Naive B cell (primary cell): ENCODE results near the gene PFKFB1. TPM values are rescaled to one million over a fixed set of nuclear protein-coding genes. Genes with fewer than 3 reads are reported as not detected.
"Not testable (repeated sequence)": the region's sequence is repeated elsewhere in the genome, so short reads cannot be mapped to it uniquely, and the experiment has no call there.

Source experiments
- ATAC-seq, 2 donors: fragments of 150-1000 bp; cut with Tn5 transposase; 2 replicates each; pipeline ENCODE4 v1.10.0; 2021; ENCODE audit warnings: low read depth in 2 of 2, mild to moderate bottlenecking in 2 of 2, moderate library complexity in 2 of 2
- DNase-seq: peaks from one replicate; pipeline ENCODE4 v3.0.0; 2022
- H3K27ac Mint-ChIP-seq, 6 donors: one replicate each; pipeline ENCODE4 v1.8.0; 2020 to 2022; ENCODE audit warnings: mild to moderate bottlenecking in 6 of 6, mixed read lengths in 6 of 6, moderate library complexity in 5 of 6, inconsistent platforms in 2 of 6
- H3K27me3 Mint-ChIP-seq, 3 donors: one replicate each; pipeline ENCODE4 v1.8.0; 2021 to 2022; ENCODE audit warnings: mixed read lengths in 3 of 3, mild to moderate bottlenecking in 1 of 3
- H3K36me3 Mint-ChIP-seq, 2 donors: one replicate each; pipeline ENCODE4 v1.8.0; 2020 to 2022; ENCODE audit warnings: mixed read lengths in 2 of 2, inconsistent platforms in 1 of 2, mild to moderate bottlenecking in 1 of 2
- H3K4me1 Mint-ChIP-seq, 3 donors: one replicate each; pipeline ENCODE4 v1.8.0; 2020 to 2022; ENCODE audit warnings: mixed read lengths in 3 of 3, inconsistent platforms in 1 of 3, mild to moderate bottlenecking in 1 of 3, moderate library complexity in 1 of 3
- H3K4me3 Mint-ChIP-seq, 8 donors: one replicate each; pipeline ENCODE4 v1.8.0; 2020 to 2022; ENCODE audit warnings: mild to moderate bottlenecking in 8 of 8, mixed read lengths in 8 of 8, moderate library complexity in 8 of 8, inconsistent platforms in 2 of 8
- H3K9me3 Mint-ChIP-seq, 7 donors: one replicate each; pipeline ENCODE4 v1.8.0; 2020 to 2022; ENCODE audit warnings: mixed read lengths in 7 of 7, mild to moderate bottlenecking in 5 of 7, inconsistent platforms in 2 of 7, moderate library complexity in 1 of 7
- polyA plus RNA-seq, 6 donors: library from polyadenylated mRNA; unstranded; fragments of 300-500 nt; fragmentation: Illumina TruSeq; gene quantifications; one replicate each; pipeline ENCODE4 v1.2.3, GENCODE V29; 2021; ENCODE audit warnings: low read depth in 6 of 6

PFKFB1 gene
- polyA plus RNA-seq, 6 donors from 2014 or later = 0.16 to 0.22 TPM; not detected in 4

GRCh38 chrX:55007656-55008055 lies 13.7 kb upstream of the PFKFB1 start:
- no peak for ATAC-seq
- no peak for DNase-seq
- Mint-ChIP-seq H3K9me3 (no peaks in the 10 kb centered on the region), H3K4me1 (peaks cover 0 to 3% (median under 1%) of the 10 kb centered on the region in 3 donors), H3K4me3 (no peak overlapping the region), H3K27ac (no peak overlapping the region), H3K27me3 (no peaks in the 10 kb centered on the region), H3K36me3 (peaks cover 0 to 14% of the 10 kb centered on the region in 2 donors)

- no peak for DNase-seq
- Mint-ChIP-seq H3K36me3 (peaks cover 0 to 14% of the 10 kb centered on the region in 2 donors), H3K9me3 (no peaks in the 10 kb centered on the region), H3K4me3 (no peak overlapping the region), H3K4me1 (peaks cover 3 to 7% (median 6%) of the 10 kb centered on the region in 3 donors), H3K27ac (peak overlapping the region in 1 of 6 donors; percentile 47), H3K27me3 (no peaks in the 10 kb centered on the region)
- ATAC-seq = no peak
These were observed 13.0 kb upstream of the PFKFB1 start for GRCh38 chrX:55006827-55007621.

GRCh38 chrX:55005256-55005655 lies 11.3 kb upstream of the PFKFB1 start:
- no peaks in the 10 kb centered on the region for H3K27me3 Mint-ChIP-seq
- H3K4me1 Mint-ChIP-seq = peaks cover 17 to 24% (median 19%) of the 10 kb centered on the region in 3 donors
- no peaks in the 10 kb centered on the region for H3K9me3 Mint-ChIP-seq
- peak overlapping the region in 1 of 8 donors; percentile 46 for H3K4me3 Mint-ChIP-seq
- H3K36me3 Mint-ChIP-seq = peaks cover 0 to 14% of the 10 kb centered on the region in 2 donors
- ATAC-seq = no peak
- peak overlapping the region in 1 of 6 donors; percentile 84 for H3K27ac Mint-ChIP-seq
- no peak for DNase-seq

GRCh38 chrX:55004231-55004630 lies 10.2 kb upstream of the PFKFB1 start:
- no peak overlapping the region for H3K4me3 Mint-ChIP-seq
- ATAC-seq (no peak), DNase-seq (no peak)
- H3K4me1 Mint-ChIP-seq = peaks cover 24 to 31% (median 30%) of the 10 kb centered on the region in 3 donors
- H3K9me3 Mint-ChIP-seq = no peaks in the 10 kb centered on the region
- H3K27me3 Mint-ChIP-seq = no peaks in the 10 kb centered on the region
- H3K36me3 Mint-ChIP-seq = peaks cover 0 to 14% of the 10 kb centered on the region in 2 donors
- no peak overlapping the region for H3K27ac Mint-ChIP-seq

GRCh38 chrX:54999717-55000598 lies 6.0 kb upstream of the PFKFB1 start, which contains the start of gene APEX2:
Gene APEX2, plus strand, starts transcription at chrX:55000363. Its CDS starts 60 bp downstream, at chrX:55000423.
- peak; percentile 85 for DNase-seq
- Mint-ChIP-seq H3K27ac (peak within 1 kb of the TSS; percentile 94 to 99 (median 98)), H3K9me3 (no peaks in the 10 kb centered on the region), H3K36me3 (no peaks in the 10 kb centered on the region), H3K4me3 (peak within 1 kb of the TSS; percentile 91 to 99 (median 96)), H3K27me3 (no peaks in the 10 kb centered on the region), H3K4me1 (peaks cover 23 to 35% (median 34%) of the 10 kb centered on the region in 3 donors)
- ATAC-seq = peak; percentile 94 to 95

GRCh38 chrX:54995621-54996020 lies 1.6 kb upstream of the PFKFB1 start:
- peaks cover 0 to 13% (median 0%) of the 10 kb centered on the region in 3 donors for H3K27me3 Mint-ChIP-seq
- H3K36me3 Mint-ChIP-seq = no peaks in the 10 kb centered on the region
- no peak overlapping the region for H3K27ac Mint-ChIP-seq
- no peak overlapping the region for H3K4me3 Mint-ChIP-seq
- no peak for ATAC-seq
- H3K4me1 Mint-ChIP-seq = peaks cover 13 to 24% (median 17%) of the 10 kb centered on the region in 3 donors
- no peak for DNase-seq
- no peaks in the 10 kb centered on the region for H3K9me3 Mint-ChIP-seq

GRCh38 chrX:54994668-54995351 lies 822 bp upstream of the PFKFB1 start:
- DNase-seq (no peak), ATAC-seq (no peak)
- Mint-ChIP-seq H3K27me3 (peaks cover 0 to 13% (median 0%) of the 10 kb centered on the region in 3 donors), H3K27ac (peak overlapping the region in 1 of 6 donors; percentile 57), H3K4me3 (no peak overlapping the region), H3K9me3 (no peaks in the 10 kb centered on the region), H3K36me3 (no peaks in the 10 kb centered on the region), H3K4me1 (peaks cover 7 to 16% (median 9%) of the 10 kb centered on the region in 3 donors)

- no peak for ATAC-seq
- H3K4me1 Mint-ChIP-seq = peaks cover 0 to 8% (median 6%) of the 10 kb centered on the region in 3 donors
- no peak overlapping the region for H3K27ac Mint-ChIP-seq
- peaks cover 0 to 13% (median 0%) of the 10 kb centered on the region in 3 donors for H3K27me3 Mint-ChIP-seq
- H3K36me3 Mint-ChIP-seq = no peaks in the 10 kb centered on the region
- no peaks in the 10 kb centered on the region for H3K9me3 Mint-ChIP-seq
- H3K4me3 Mint-ChIP-seq = peak overlapping the region in 1 of 8 donors; percentile 2
- DNase-seq = no peak
These were observed 921 bp downstream of the PFKFB1 start for GRCh38 chrX:54992911-54993622.

GRCh38 chrX:54991706-54992105 lies 2.3 kb downstream of the PFKFB1 start:
- Mint-ChIP-seq H3K4me1 (peaks cover 0 to 8% (median 6%) of the 10 kb centered on the region in 3 donors), H3K36me3 (no peaks in the 10 kb centered on the region), H3K4me3 (no peak overlapping the region), H3K9me3 (no peaks in the 10 kb centered on the region), H3K27ac (no peak overlapping the region), H3K27me3 (peaks cover 0 to 13% (median 0%) of the 10 kb centered on the region in 3 donors)
- ATAC-seq = no peak
- no peak for DNase-seq

- H3K27me3 Mint-ChIP-seq, H3K36me3 Mint-ChIP-seq, DNase-seq, H3K4me3 Mint-ChIP-seq, H3K4me1 Mint-ChIP-seq, ATAC-seq, H3K27ac Mint-ChIP-seq: not testable (repeated sequence)
- H3K9me3 Mint-ChIP-seq = peaks cover 0 to 19% (median 3%) of the 10 kb centered on the region in 7 donors
These were observed 10.7 kb downstream of the PFKFB1 start for GRCh38 chrX:54983306-54983705.

GRCh38 chrX:54980334-54980733 lies 13.7 kb downstream of the PFKFB1 start:
- no peak for ATAC-seq
- peaks cover 0 to 4% (median 2%) of the 10 kb centered on the region in 3 donors for H3K27me3 Mint-ChIP-seq
- H3K4me1 Mint-ChIP-seq = no peaks in the 10 kb centered on the region
- no peak overlapping the region for H3K4me3 Mint-ChIP-seq
- H3K27ac Mint-ChIP-seq = no peak overlapping the region
- no peak for DNase-seq
- H3K36me3 Mint-ChIP-seq = peaks cover 0 to 6% of the 10 kb centered on the region in 2 donors
- H3K9me3 Mint-ChIP-seq = peaks cover 0 to 19% (median 4%) of the 10 kb centered on the region in 7 donors

GRCh38 chrX:54979432-54979831 lies 14.6 kb downstream of the PFKFB1 start:
- peaks cover 0 to 6% of the 10 kb centered on the region in 2 donors for H3K36me3 Mint-ChIP-seq
- DNase-seq = no peak
- no peak overlapping the region for H3K27ac Mint-ChIP-seq

More at GRCh38 chrX:54979432-54979831, 14.6 kb downstream of the PFKFB1 start:
- no peak for ATAC-seq
- peaks cover 0 to 19% (median 4%) of the 10 kb centered on the region in 7 donors for H3K9me3 Mint-ChIP-seq
- H3K4me1 Mint-ChIP-seq = no peaks in the 10 kb centered on the region
- H3K4me3 Mint-ChIP-seq = no peak overlapping the region
- H3K27me3 Mint-ChIP-seq = peaks cover under 1 to 7% (median 6%) of the 10 kb centered on the region in 3 donors
